ENCODE results near the gene DGAT2. TPM values are rescaled to one million over a fixed set of nuclear protein-coding genes. Genes with fewer than 3 reads are reported as not detected.
"Not testable (repeated sequence)": the region's sequence is repeated elsewhere in the genome, so short reads cannot be mapped to it uniquely, and the experiment has no call there.

The DGAT2 gene
- total RNA-seq, 2 donors from 2014 or later: 2.3 to 3.4 TPM

DNA sequence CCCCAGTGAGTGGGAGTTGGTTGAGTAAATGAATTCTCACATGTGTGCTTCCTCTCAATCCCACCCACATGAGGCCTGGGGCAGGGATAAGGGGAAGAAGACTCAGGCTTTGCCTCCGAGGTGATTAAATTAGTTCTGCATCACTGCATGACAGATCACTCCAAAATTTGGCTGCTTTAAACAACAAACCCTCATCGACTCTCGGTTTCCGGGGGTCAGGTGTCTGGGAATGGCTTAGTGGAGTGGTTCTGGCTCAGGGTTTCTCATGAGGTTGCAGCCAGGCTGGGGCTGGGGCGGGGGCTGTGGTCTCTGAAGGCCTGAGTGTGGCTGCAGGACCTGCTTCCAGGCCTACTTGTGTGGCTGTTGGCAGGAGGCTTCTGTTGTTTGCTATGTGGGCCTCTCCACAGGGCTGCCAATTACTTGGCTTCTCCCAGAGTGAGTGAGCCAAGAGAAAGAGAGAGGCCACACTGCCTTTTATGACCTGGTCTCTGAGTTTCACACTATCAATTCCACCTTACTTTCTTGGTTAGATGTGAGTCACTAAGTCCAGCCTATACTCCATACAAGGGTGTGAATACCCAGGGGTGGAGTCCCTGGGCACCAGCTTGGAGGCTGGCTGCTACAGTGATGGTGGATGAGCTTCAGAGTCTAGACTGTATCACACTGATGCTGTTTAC, 35.0 kb upstream of the DGAT2 start:
- H3K27ac ChIP-seq: peak overlapping the region; percentile 42 to 51
- ATAC-seq (ENCODE audit: insufficient number of reproducible peaks, low FRiP score, low read depth) (peak; percentile 71), DNase-seq (ENCODE audit: low spot score) (no peak)
- no peak for TF ChIP-seq CTCF (IDR thresholded peaks at IDR 0.05)
- H3K9me3 ChIP-seq: no peaks in the 10 kb centered on the region
- no peak overlapping the region for H3K4me3 ChIP-seq
- H3K36me3 ChIP-seq: no peaks in the 10 kb centered on the region
- H3K27me3 ChIP-seq (replicated peaks; ENCODE audit: insufficient read depth): no peaks in the 10 kb centered on the region
- peaks cover 3 to 25% of the 10 kb centered on the region in 2 donors for H3K4me1 ChIP-seq (ENCODE audit: control insufficient read depth in 1 of 2, low read depth in 2 of 2)

DNA sequence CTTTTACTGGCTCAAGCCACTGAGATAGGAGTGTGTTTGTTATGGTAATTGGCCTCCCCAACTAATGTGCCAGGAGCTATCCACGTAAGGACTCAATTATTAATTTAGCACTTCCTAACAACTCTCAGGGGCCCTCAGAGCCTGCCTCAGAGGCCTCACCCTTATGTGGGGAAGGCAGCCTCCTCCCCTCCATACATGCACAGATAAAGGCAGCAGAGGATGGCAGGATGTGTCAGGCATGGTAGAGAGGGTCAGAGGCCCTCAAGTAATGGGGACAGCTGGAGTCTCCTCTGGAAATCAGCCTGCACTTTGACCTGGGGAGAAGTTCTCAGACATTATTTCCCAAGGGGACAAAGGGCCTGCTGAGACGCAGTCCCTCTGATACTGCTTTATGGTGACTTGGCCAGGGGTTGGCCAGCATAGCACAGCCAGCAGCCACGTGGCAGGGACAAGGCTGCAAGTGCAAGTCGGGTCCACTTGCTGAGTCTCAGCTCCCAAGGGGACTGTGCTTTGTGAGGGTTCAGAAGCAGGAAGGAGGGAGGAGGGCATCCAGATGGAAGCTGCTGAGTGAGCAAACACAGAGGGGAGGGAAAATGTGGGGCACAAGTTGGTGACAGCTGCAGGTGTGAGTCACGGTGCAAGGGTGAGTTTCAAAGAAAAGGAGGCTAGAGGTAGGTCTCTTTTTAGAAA, 33.9 kb upstream of the DGAT2 start:
- TF ChIP-seq CTCF (IDR thresholded peaks at IDR 0.05): no peak
- peak overlapping the region; percentile 22 to 42 for H3K27ac ChIP-seq
- no peaks in the 10 kb centered on the region for H3K36me3 ChIP-seq
- H3K4me1 ChIP-seq (ENCODE audit: control insufficient read depth in 1 of 2, low read depth in 2 of 2): peaks cover 3 to 25% of the 10 kb centered on the region in 2 donors
- no peaks in the 10 kb centered on the region for H3K27me3 ChIP-seq (replicated peaks; ENCODE audit: insufficient read depth)
- H3K9me3 ChIP-seq: no peaks in the 10 kb centered on the region
- ATAC-seq (ENCODE audit: insufficient number of reproducible peaks, low FRiP score, low read depth) (no peak), DNase-seq (ENCODE audit: low spot score) (no peak)
- H3K4me3 ChIP-seq: no peak overlapping the region

DNA sequence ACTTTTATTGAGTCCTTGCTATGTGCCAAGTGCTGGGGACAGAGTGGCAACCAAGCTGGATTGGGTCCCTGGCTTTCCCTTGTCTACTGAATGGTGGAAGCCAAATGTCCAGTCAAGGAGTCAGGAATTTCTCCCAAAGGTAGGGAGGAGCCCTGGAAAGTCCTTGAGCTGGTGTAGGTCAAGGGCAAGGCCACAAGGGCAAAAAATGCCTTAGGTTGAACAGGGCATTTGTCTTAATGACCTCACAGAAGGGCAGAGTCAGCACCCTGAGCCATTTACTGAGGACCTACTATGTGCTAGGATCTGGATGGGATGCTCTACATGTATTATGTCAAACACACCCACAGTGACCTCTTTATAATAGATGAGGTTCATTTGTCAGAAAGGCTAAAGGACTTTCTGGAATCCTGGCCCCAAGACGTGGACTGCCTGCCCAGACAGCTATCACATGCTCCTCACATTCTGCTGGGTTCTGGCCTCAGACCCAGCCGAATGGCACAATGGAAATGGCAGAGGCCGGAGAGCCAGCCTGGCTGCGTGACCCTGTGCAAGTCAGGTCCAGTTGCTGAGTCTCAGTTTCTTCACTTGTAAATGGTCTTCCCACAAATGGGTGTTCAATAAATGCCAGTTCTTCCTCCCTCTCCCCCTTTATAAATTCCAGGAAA, 33.3 kb upstream of the DGAT2 start:
- Histone ChIP-seq H3K9me3 (no peaks in the 10 kb centered on the region), H3K36me3 (no peaks in the 10 kb centered on the region), H3K4me1 (ENCODE audit: control insufficient read depth in 1 of 2, low read depth in 2 of 2) (peaks cover 3 to 25% of the 10 kb centered on the region in 2 donors), H3K27me3 (replicated peaks; ENCODE audit: insufficient read depth) (no peaks in the 10 kb centered on the region), H3K4me3 (no peak overlapping the region), H3K27ac (no peak overlapping the region)
- no peak for TF ChIP-seq CTCF (IDR thresholded peaks at IDR 0.05)
- no peak for DNase-seq (ENCODE audit: low spot score)
- no peak for ATAC-seq (ENCODE audit: insufficient number of reproducible peaks, low FRiP score, low read depth)

- TF ChIP-seq CTCF (IDR thresholded peaks at IDR 0.05): no peak
- H3K36me3 ChIP-seq: no peaks in the 10 kb centered on the region
- no peaks in the 10 kb centered on the region for H3K9me3 ChIP-seq
- DNase-seq (ENCODE audit: low spot score) (no peak), ATAC-seq (ENCODE audit: insufficient number of reproducible peaks, low FRiP score, low read depth) (no peak)
- H3K27ac ChIP-seq: no peak overlapping the region
- peaks cover 3 to 23% of the 10 kb centered on the region in 2 donors for H3K4me1 ChIP-seq (ENCODE audit: control insufficient read depth in 1 of 2, low read depth in 2 of 2)
- H3K27me3 ChIP-seq (replicated peaks; ENCODE audit: insufficient read depth): no peaks in the 10 kb centered on the region
- H3K4me3 ChIP-seq: no peak overlapping the region
These were observed 31.3 kb upstream of the DGAT2 start for GRCh38 chr11:75737314-75737713.

DNA sequence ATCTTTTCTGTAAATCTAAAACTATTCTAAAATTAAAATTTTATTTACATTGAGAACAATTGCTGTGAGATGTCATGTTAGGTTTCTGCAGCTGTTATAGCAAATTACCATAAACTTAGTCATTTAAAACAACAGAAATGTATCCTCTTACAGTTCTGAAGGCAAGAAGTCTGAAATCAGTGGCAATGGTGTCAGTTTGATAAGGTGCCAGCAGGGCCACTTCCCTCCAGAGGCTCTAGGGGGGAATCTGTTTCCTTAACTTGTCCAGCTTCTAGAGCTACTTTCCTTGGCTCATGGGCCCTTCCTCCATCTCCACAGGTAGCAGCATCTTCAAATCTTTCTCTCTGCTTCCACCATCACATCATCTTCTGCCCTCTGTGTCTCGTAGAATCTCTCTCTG, 27.9 kb upstream of the DGAT2 start:
- Histone ChIP-seq H3K9me3 (no peaks in the 10 kb centered on the region), H3K27me3 (replicated peaks; ENCODE audit: insufficient read depth) (no peaks in the 10 kb centered on the region), H3K27ac (no peak overlapping the region), H3K4me1 (ENCODE audit: control insufficient read depth in 1 of 2, low read depth in 2 of 2) (no peaks in the 10 kb centered on the region), H3K36me3 (no peaks in the 10 kb centered on the region), H3K4me3 (no peak overlapping the region)
- TF ChIP-seq CTCF (IDR thresholded peaks at IDR 0.05): no peak
- ATAC-seq (ENCODE audit: insufficient number of reproducible peaks, low FRiP score, low read depth): no peak
- DNase-seq (ENCODE audit: low spot score): no peak

DNA sequence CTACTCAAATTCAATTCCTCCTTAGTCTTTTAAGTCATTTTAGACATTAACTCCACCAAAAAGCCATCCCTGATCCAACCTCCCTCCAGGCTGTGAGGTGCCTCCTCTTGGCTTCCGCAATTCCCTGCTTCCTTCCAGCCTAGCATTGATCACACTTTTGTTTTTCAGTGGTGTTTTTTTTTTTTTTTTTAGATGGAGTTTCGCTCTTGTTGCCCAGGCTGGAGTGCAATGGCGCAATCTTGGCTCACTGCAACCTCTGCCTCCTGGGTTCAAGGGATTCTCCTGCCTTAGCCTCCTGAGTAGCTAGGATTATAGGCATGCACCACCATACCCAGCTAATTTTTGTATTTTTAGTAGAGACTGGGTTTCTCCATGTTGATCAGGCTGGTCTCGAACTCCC, 25.4 kb upstream of the DGAT2 start:
- ATAC-seq (ENCODE audit: insufficient number of reproducible peaks, low FRiP score, low read depth); DNase-seq (ENCODE audit: low spot score); H3K27ac ChIP-seq; H3K9me3 ChIP-seq; H3K36me3 ChIP-seq; H3K27me3 ChIP-seq (replicated peaks; ENCODE audit: insufficient read depth); H3K4me1 ChIP-seq (ENCODE audit: control insufficient read depth in 1 of 2, low read depth in 2 of 2); H3K4me3 ChIP-seq: not testable (repeated sequence)
